HEK293 (cell line): ENCODE data around the gene MGME1.

ENCODE experiments used
- CTCF ChIA-PET: fragments of 350-600 bp; formaldehyde crosslinking; extraction: SDS; loops from one replicate; lab custom pipeline; 2021; ENCODE audit warnings: antibody characterized with exemption; lab: Yijun Ruan, JAX
- POLR2A ChIA-PET: fragments of 300-600 bp; formaldehyde crosslinking; extraction: SDS; loops from one replicate; lab custom pipeline; 2020; ENCODE audit warnings: antibody characterized with exemption, inconsistent platforms; lab: Yijun Ruan, JAX
- H3K27ac ChIP-seq: fragments of 200-500 bp; sonication (Bioruptor generic); 2 replicates; pipeline ENCODE4 v1.5.1; 2014; ENCODE audit warnings: low read depth, low read length, control low read depth, inconsistent platforms; ENCODE audit errors: extremely low read depth
- H3K36me3 ChIP-seq, 2 experiments: fragments of 200-500 bp in 1 of 2; sonication (Bioruptor generic) in 1 of 2; 1 replicate in 1 of 2; 2 replicates in 1 of 2; pipeline ENCODE4 v1.5.1; 2014 to 2017; ENCODE audit warnings: inconsistent platforms in 2 of 2, low read length in 2 of 2; ENCODE audit not compliant: control insufficient read depth in 2 of 2, insufficient read depth in 1 of 2
- H3K4me1 ChIP-seq: fragments of 200-500 bp; sonication (Bioruptor generic); 2 replicates; pipeline ENCODE4 v1.5.1; 2014; ENCODE audit warnings: mild to moderate bottlenecking, low read length, inconsistent platforms; ENCODE audit not compliant: control insufficient read depth, insufficient read depth
- H3K4me3 ChIP-seq: 2 replicates; pipeline ENCODE4 v1.5.1; 2011; ENCODE audit warnings: low read depth, mild to moderate bottlenecking, control low read depth, low read length, moderate library complexity
- H3K9me3 ChIP-seq: fragments of 200-500 bp; sonication (Bioruptor generic); 2 replicates; pipeline ENCODE4 v1.5.1; 2014; ENCODE audit warnings: low read depth, low read length, inconsistent platforms; ENCODE audit not compliant: control insufficient read depth, insufficient read depth
- GLIS1 ChIP-seq: fragments of 450-650 bp; formaldehyde crosslinking; IDR thresholded peaks from 2 replicates; pipeline ENCODE4 v1.5.1; 2016; ENCODE audit warnings: missing biosample characterization, missing genetic modification characterization
- REPIN1 ChIP-seq: fragments of 450-650 bp; formaldehyde crosslinking; IDR thresholded peaks from 2 replicates; pipeline ENCODE4 v1.5.1; 2017; ENCODE audit warnings: missing biosample characterization, missing genetic modification characterization, low read depth
- REST ChIP-seq: fragments of 450-650 bp; formaldehyde crosslinking; IDR thresholded peaks from 2 replicates; pipeline ENCODE4 v1.5.1; 2016; ENCODE audit warnings: missing biosample characterization, missing genetic modification characterization
- WT1 ChIP-seq: fragments of 450-650 bp; formaldehyde crosslinking; IDR thresholded peaks from 2 replicates; pipeline ENCODE4 v1.5.1; 2016; ENCODE audit warnings: missing biosample characterization, missing genetic modification characterization
- YY2 ChIP-seq: fragments of 450-650 bp; formaldehyde crosslinking; IDR thresholded peaks from 2 replicates; pipeline ENCODE4 v1.5.1; 2016; ENCODE audit warnings: missing biosample characterization, missing genetic modification characterization
- ZBTB17 ChIP-seq: fragments of 450-650 bp; formaldehyde crosslinking; IDR thresholded peaks from 2 replicates; pipeline ENCODE4 v1.5.1; 2016; ENCODE audit warnings: missing biosample characterization, missing genetic modification characterization
- ZBTB21 ChIP-seq: fragments of 450-650 bp; formaldehyde crosslinking; IDR thresholded peaks from 2 replicates; pipeline ENCODE4 v1.5.1; 2017; ENCODE audit warnings: missing biosample characterization, missing genetic modification characterization
- ZNF121 ChIP-seq: fragments of 450-650 bp; formaldehyde crosslinking; IDR thresholded peaks from 2 replicates; pipeline ENCODE4 v1.5.1; 2016; ENCODE audit warnings: missing biosample characterization, missing genetic modification characterization
- ZNF132 ChIP-seq: fragments of 450-650 bp; formaldehyde crosslinking; IDR thresholded peaks from 2 replicates; pipeline ENCODE4 v1.5.1; 2017; ENCODE audit warnings: missing biosample characterization, missing genetic modification characterization, borderline replicate concordance
- ZNF169 ChIP-seq: fragments of 450-650 bp; formaldehyde crosslinking; IDR thresholded peaks from 2 replicates; pipeline ENCODE4 v1.5.1; 2016; ENCODE audit warnings: missing biosample characterization, missing genetic modification characterization
- ZNF175 ChIP-seq: fragments of 450-650 bp; formaldehyde crosslinking; IDR thresholded peaks from 2 replicates; pipeline ENCODE4 v1.5.1; 2016; ENCODE audit warnings: missing biosample characterization, missing genetic modification characterization
- ZNF184 ChIP-seq: fragments of 450-650 bp; IDR thresholded peaks from 2 replicates; pipeline ENCODE4 v1.5.1; 2018; ENCODE audit warnings: missing biosample characterization, mild to moderate bottlenecking, missing genetic modification characterization
- ZNF350 ChIP-seq: fragments of 450-650 bp; formaldehyde crosslinking; IDR thresholded peaks from 2 replicates; pipeline ENCODE4 v1.5.0; 2017; ENCODE audit warnings: missing biosample characterization, mild to moderate bottlenecking, missing genetic modification characterization
- ZNF366 ChIP-seq: fragments of 450-650 bp; formaldehyde crosslinking; conservative IDR thresholded peaks from 2 replicates; pipeline ENCODE4 v1.5.1; 2016; ENCODE audit warnings: missing biosample characterization, missing genetic modification characterization
- ZNF394 ChIP-seq: fragments of 450-650 bp; formaldehyde crosslinking; IDR thresholded peaks from 2 replicates; pipeline ENCODE4 v1.5.1; 2016; ENCODE audit warnings: missing biosample characterization, missing genetic modification characterization, mild to moderate bottlenecking, moderate library complexity, borderline replicate concordance
- ZNF398 ChIP-seq: fragments of 450-650 bp; formaldehyde crosslinking; IDR thresholded peaks from 2 replicates; pipeline ENCODE4 v1.5.1; 2017; ENCODE audit warnings: missing biosample characterization, missing genetic modification characterization
- ZNF544 ChIP-seq: fragments of 450-650 bp; formaldehyde crosslinking; IDR thresholded peaks from 2 replicates; pipeline ENCODE4 v1.5.0; 2017; ENCODE audit warnings: missing biosample characterization, missing genetic modification characterization
- ZNF555 ChIP-seq: fragments of 450-650 bp; formaldehyde crosslinking; conservative IDR thresholded peaks from 2 replicates; pipeline ENCODE4 v1.5.1; 2017; ENCODE audit warnings: missing biosample characterization, mild to moderate bottlenecking, missing genetic modification characterization, inconsistent platforms
- ZNF664 ChIP-seq: fragments of 450-650 bp; formaldehyde crosslinking; IDR thresholded peaks from 2 replicates; pipeline ENCODE4 v1.5.1; 2016; ENCODE audit warnings: missing biosample characterization, missing genetic modification characterization

MGME1 gene

GRCh38 chr20:17998446-17998845 is 29.6 kb downstream of the MGME1 start:
- ChIA-PET POLR2A (no interaction called here), CTCF (interaction anchor here (0.6 to 1.2 kb wide), 5 partner anchors 25 to 1173 kb away, joined by 3 to 6 read pairs (median 4); no protein-coding TSS in a partner anchor)
- TF ChIP-seq ZNF175 (tag by site-specific recombination), result no peak
- H3K9me3 ChIP-seq, result no peaks in the 10 kb centered on the region
- no peaks in the 10 kb centered on the region for H3K4me1 ChIP-seq
- no peaks in the 10 kb centered on the region for H3K36me3 ChIP-seq
- no peak overlapping the region for H3K27ac ChIP-seq
- H3K4me3 ChIP-seq, result no peak overlapping the region

GRCh38 chr20:17999566-17999965 is 30.7 kb downstream of the MGME1 start:
- no peaks in the 10 kb centered on the region for H3K4me1 ChIP-seq
- no peak overlapping the region for H3K27ac ChIP-seq
- CTCF ChIA-PET, result interaction anchor here (0.6 kb wide), 1 partner anchor 56 kb away, joined by 3 read pairs; no protein-coding TSS in a partner anchor
- H3K36me3 ChIP-seq, result no peaks in the 10 kb centered on the region
- no peaks in the 10 kb centered on the region for H3K9me3 ChIP-seq
- TF ChIP-seq ZNF169, result no peak
- no peak for TF ChIP-seq ZNF366 (tag by site-specific recombination)
- TF ChIP-seq ZNF121 (tag by site-specific recombination), result no peak
- TF ChIP-seq ZNF555, result no peak
- no peak for TF ChIP-seq WT1
- TF ChIP-seq, all 188 proteins: peak for 0
- H3K4me3 ChIP-seq, result no peak overlapping the region
- POLR2A ChIA-PET, result no interaction called here

- no peaks in the 10 kb centered on the region for H3K9me3 ChIP-seq
- ChIA-PET POLR2A (interaction anchor here (1.5 kb wide), 1 partner anchor 319 kb away, joined by 3 read pairs; the partner anchor contains the start of gene RRBP1), CTCF (no interaction called here)
These were observed 32.5 kb downstream of the MGME1 start for GRCh38 chr20:18001131-18001921.

GRCh38 chr20:18003897-18004296 is 35.1 kb downstream of the MGME1 start:
- ChIA-PET CTCF (interaction anchor here (1.0 kb wide), 1 partner anchor 8 kb away, joined by 3 read pairs; no protein-coding TSS in a partner anchor), POLR2A (no interaction called here)
- Histone ChIP-seq H3K27ac (no peak overlapping the region), H3K9me3 (no peaks in the 10 kb centered on the region), H3K36me3 (no peaks in the 10 kb centered on the region), H3K4me1 (no peaks in the 10 kb centered on the region), H3K4me3 (no peak overlapping the region)
- no peak for TF ChIP-seq ZBTB17
- TF ChIP-seq ZNF398 (tag by site-specific recombination), result no peak
- TF ChIP-seq ZNF350 (tag by site-specific recombination), result no peak
- no peak for TF ChIP-seq REPIN1 (tag by site-specific recombination)
- TF ChIP-seq YY2 (tag by site-specific recombination), result no peak
- no peak for TF ChIP-seq REST
- TF ChIP-seq ZBTB21, result no peak
- no peak for TF ChIP-seq ZNF664 (tag by site-specific recombination)
- no peak for TF ChIP-seq ZNF544 (tag by site-specific recombination)
- no peak for TF ChIP-seq ZNF184 (tag by site-specific recombination)
- no peak for TF ChIP-seq ZNF132 (tag by site-specific recombination)

More at GRCh38 chr20:18001131-18001921, 32.5 kb downstream of the MGME1 start:
- TF ChIP-seq GLIS1 (0 out of 2 replicates have a peak, but pooled peaks have one; percentile 8), ZNF132 (tag by site-specific recombination) (no peak), ZNF394 (tag by site-specific recombination) (no peak)
- TF ChIP-seq, all 188 proteins: peak for 1
- Histone ChIP-seq H3K36me3 (no peaks in the 10 kb centered on the region), H3K4me3 (no peak overlapping the region), H3K4me1 (no peaks in the 10 kb centered on the region), H3K27ac (no peak overlapping the region)
